Urinary bladder (tissue), 4 donors: ENCODE measurements around the gene MLH1. TPM values are rescaled to one million over a fixed set of nuclear protein-coding genes. Genes with fewer than 3 reads are reported as not detected.
"Not testable (repeated sequence)": the region's sequence is repeated elsewhere in the genome, so short reads cannot be mapped to it uniquely, and the experiment has no call there.

Experiments used
- DNase-seq: peaks from one replicate; pipeline ENCODE4 v3.0.0-alpha.2; 2015; ENCODE audit errors: extremely low spot score
- H3K27ac ChIP-seq: one replicate; pipeline ENCODE4 v1.5.1; 2013; ENCODE audit warnings: low read depth, mild to moderate bottlenecking, moderate library complexity
- H3K36me3 ChIP-seq: one replicate; pipeline ENCODE4 v1.6.1; 2013; ENCODE audit warnings: mild to moderate bottlenecking, moderate library complexity; ENCODE audit not compliant: insufficient read depth
- H3K4me1 ChIP-seq: one replicate; pipeline ENCODE4 v1.6.1; 2013; ENCODE audit warnings: mild to moderate bottlenecking, moderate library complexity; ENCODE audit not compliant: insufficient read depth
- H3K4me3 ChIP-seq: one replicate; pipeline ENCODE4 v1.5.1; 2013; ENCODE audit warnings: low read depth, low read length
- WGBS: extraction: QIAGEN DNeasy Blood & Tissue Kit; methylation state at CpG from one replicate; pipeline ENCODE4 v1.1.7; 2013; 5-methylcytosine and 5-hydroxymethylcytosine counted together
- polyA plus RNA-seq: library from polyadenylated mRNA; stranded (reverse); fragments of 200-250 nt; gene quantifications from one replicate; pipeline ENCODE4 v1.2.3, GENCODE V29; 2013
- total RNA-seq: library from RNA; depleted of rRNA; stranded (reverse); fragments of >200 nt; gene quantifications from one replicate; pipeline ENCODE4 v1.2.3, GENCODE V29; 2014
- donor health status: healthy with polysubstance abuse.
- donor health status: healthy.

Gene MLH1
- 66.9 TPM for total RNA-seq
- polyA plus RNA-seq, result 24.6 TPM

DNA sequence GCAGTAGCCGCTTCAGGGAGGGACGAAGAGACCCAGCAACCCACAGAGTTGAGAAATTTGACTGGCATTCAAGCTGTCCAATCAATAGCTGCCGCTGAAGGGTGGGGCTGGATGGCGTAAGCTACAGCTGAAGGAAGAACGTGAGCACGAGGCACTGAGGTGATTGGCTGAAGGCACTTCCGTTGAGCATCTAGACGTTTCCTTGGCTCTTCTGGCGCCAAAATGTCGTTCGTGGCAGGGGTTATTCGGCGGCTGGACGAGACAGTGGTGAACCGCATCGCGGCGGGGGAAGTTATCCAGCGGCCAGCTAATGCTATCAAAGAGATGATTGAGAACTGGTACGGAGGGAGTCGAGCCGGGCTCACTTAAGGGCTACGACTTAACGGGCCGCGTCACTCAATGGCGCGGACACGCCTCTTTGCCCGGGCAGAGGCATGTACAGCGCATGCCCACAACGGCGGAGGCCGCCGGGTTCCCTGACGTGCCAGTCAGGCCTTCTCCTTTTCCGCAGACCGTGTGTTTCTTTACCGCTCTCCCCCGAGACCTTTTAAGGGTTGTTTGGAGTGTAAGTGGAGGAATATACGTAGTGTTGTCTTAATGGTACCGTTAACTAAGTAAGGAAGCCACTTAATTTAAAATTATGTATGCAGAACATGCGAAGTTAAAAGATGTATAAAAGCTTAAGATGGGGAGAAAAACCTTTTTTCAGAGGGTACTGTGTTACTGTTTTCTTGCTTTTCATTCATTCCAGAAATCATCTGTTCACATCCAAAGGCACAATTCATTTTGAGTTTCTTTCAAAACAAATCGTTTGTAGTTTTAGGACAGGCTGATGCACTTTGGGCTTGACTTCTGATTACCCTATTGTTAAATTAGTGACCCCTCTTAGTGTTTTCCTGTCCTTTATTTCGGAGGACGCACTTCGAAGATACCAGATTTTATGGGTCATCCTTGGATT lies at the start of gene MLH1:
MLH1 (plus strand) TSS at position 193 of the 958 bp plus-strand sequence; CDS start at position 223, 30 bp downstream.
- peaks cover 3% of the 10 kb centered on the region for H3K4me1 ChIP-seq

DNA sequence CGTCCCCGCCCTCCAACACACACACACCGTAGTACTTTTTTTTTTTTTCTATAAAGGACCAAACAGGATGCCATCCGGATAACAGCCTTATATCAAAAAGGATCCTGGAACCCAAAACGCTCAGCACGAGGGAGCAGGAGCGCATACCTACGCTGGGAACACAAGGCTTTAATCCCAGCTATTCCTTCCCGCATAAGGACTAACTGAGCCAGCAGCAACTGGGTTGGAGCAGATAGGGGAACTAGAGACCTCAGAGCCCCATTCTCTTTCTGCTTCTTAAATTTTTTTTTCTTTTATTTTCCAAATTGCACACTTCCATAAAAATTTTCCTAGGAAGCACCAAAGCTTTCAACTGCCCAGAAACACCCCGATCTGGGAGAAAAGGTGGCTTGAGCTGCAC lies 49.7 kb upstream of the MLH1 start:
- H3K36me3 ChIP-seq, result no peaks in the 10 kb centered on the region
- H3K4me1 ChIP-seq, result no peaks in the 10 kb centered on the region
- DNase-seq, result no peak
- no peak overlapping the region for H3K27ac ChIP-seq
- WGBS, result 18% methylated on average over 10 of the region's 10 CpGs
- peak overlapping the region; percentile 79 for H3K4me3 ChIP-seq

More for the DNA sequence above, at the start of gene MLH1:
- Histone ChIP-seq H3K27ac (peak within 1 kb of the TSS; percentile 98), H3K4me3 (peak within 1 kb of the TSS; percentile 48), H3K36me3 (peaks cover 4% of the 10 kb centered on the region)
- DNase-seq, result peak; percentile 100
- WGBS, result under 1% methylated on average over 47 of the region's 47 CpGs

DNA sequence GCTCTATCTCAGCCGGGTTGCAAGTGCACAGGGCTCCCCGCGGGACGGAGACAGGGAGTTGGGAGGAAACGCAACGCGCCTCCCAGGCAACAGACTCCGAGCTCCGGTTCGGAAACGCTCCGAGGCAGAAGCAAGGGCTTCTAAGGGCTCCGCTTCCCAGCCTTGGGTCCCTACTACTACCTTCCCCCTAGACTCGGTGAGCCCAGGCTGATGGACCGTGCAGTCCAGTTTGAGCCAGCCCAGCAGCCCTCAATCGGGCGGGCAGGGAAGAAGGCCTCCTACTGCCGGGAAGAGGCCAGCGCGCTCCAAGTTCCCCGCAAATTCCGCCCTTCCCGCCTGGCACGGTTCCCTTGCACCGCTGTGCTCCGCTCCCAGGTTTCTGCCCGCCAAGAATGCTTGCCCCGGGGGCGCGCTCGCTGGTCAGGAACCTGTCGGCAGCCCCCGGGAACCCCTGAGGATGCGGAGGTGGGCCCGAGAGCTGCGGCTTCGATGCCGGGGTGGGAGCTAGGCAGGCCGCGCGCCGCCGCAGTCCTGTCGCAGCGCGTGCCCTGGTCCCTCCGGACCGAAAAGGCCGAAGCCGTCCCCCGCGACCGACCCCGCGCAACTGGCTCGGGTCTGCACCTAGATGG lies 49.2 kb upstream of the MLH1 start:
- Histone ChIP-seq H3K36me3 (no peaks in the 10 kb centered on the region), H3K27ac (peak overlapping the region; percentile 43), H3K4me1 (no peaks in the 10 kb centered on the region), H3K4me3 (peak overlapping the region; percentile 79)
- peak; percentile 28 for DNase-seq
- under 1% methylated on average over 56 of the region's 56 CpGs for WGBS

DNA sequence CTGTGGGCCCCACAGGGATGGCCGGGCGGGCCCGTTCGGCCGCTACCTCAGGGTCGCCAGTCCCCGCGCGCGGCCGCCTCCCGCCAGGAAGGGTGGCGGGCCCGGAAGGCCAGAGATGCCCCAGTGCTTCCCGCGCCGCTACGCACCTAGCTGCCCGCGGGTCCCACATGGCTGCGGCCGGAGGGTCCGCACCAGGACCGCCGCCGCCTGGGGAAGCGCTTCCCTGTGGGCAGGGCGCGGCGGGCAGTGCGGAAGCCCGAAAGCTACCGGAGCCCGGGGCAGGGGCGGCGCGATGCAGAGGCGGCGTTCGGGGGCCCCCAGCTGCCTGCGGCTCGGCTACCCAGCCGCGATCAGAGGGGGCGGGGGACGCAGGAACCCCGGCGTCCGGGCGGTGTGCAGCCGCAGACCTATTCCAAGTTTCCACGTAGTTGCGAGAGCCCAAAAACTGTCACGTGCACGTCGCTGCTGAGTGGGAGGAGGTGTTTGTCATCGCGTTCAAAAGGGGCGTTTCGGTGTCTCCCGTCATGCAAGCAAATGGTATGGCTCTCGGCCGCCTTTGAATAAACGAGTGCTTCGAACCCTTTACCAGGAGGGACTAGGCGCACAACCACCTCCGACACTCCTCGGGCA lies 48.6 kb upstream of the MLH1 start, which contains the start of gene TRANK1:
TRANK1 (minus strand) TSS at position 414 of the 630 bp plus-strand sequence; CDS start at position 169, 245 bp downstream.
- WGBS, result under 1% methylated on average over 68 of the region's 68 CpGs
- Histone ChIP-seq H3K27ac (peak within 1 kb of the TSS; percentile 43), H3K36me3 (no peaks in the 10 kb centered on the region), H3K4me3 (peak within 1 kb of the TSS; percentile 79), H3K4me1 (no peaks in the 10 kb centered on the region)
- peak; percentile 28 for DNase-seq

DNA sequence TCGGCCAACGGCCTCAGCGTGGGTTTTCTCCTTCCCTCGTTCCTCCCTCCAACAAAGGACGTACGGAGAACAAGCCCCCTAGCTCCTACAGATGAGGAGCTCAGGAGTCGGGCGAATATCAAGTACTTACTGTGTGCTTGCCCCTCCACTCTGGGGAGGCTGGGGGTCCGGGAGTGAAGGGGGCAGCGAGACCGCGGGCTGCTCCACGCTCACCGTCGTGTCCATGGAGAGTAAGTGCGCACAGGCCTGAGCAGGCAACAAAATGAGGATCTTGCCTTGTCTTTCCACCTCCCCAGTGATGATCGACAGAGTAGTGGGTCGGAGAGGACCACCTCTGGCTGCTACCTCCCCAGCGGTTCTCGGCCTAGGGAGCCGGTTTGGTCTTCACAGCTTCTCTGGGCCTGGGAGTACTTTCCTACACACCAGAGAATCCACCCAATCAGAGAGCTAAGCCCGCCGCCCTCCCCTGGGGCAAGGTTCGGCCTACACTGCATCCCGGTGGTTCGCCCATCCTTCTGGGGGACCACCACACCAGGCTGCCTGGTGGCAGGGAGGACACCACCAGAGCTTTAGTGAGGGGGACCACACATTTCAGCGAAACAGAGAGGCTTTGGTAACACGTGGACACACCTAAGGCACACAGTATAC lies 47.9 kb upstream of the MLH1 start:
- 75% methylated on average over 28 of the region's 28 CpGs for WGBS
- no peaks in the 10 kb centered on the region for H3K36me3 ChIP-seq
- no peak for DNase-seq
- H3K27ac ChIP-seq, result no peak overlapping the region
- peak overlapping the region; percentile 79 for H3K4me3 ChIP-seq
- no peaks in the 10 kb centered on the region for H3K4me1 ChIP-seq

DNA sequence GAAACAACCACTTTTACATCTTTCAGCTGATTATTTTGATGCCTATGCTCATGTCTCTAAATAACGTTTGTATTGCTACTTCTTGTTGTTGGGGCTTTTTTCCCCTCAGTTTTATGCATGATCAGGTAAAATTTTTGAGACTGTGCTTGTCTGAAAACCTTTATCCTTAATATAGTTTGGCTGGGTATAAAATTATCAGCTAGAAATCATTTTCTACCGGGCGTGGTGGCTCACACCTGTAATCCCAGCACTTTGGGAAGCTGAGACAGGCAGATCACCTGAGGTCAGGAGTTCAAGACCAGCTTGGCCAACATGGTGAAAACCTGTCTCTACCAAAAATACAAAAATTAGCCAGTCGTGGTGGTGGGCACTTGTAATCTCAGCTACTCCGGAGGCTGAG lies 45.5 kb upstream of the MLH1 start:
- not testable (repeated sequence) for DNase-seq, H3K4me1 ChIP-seq, H3K27ac ChIP-seq, H3K4me3 ChIP-seq, H3K36me3 ChIP-seq
- WGBS, result 97% methylated on average over 5 of the region's 5 CpGs

DNA sequence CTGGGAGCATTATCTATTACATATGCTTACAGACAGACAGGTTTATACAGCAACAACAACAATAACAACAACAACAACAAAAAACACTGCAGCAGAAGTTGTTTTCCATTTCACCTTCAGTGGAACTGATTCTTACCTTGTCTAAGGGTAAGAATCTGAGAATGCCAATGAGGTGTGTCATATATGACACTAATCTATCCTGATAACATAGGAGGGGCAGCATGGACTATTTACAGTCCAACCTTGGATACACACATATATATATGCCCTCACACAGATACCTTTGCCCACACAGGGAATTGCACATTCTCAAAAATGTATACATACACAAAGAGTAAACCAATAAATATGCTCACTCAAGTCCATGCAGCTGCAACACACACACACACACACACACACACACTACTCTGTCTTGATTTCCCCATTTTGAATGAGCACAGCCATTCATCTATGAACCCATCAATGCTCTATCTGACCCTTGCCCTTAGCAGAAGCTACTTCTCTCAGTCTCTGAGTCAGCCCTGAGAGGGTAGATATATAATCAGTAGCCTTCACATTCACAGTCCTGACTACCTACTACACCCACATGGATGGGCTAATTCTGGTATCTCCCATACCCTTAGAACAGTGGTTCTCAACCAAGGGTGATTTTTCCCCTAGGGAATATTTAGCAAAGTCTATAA lies 38.7 kb upstream of the MLH1 start:
- no peak for DNase-seq
- H3K4me3 ChIP-seq, result no peak overlapping the region
- no peaks in the 10 kb centered on the region for H3K36me3 ChIP-seq
- H3K4me1 ChIP-seq, result no peaks in the 10 kb centered on the region
- no peak overlapping the region for H3K27ac ChIP-seq

DNA sequence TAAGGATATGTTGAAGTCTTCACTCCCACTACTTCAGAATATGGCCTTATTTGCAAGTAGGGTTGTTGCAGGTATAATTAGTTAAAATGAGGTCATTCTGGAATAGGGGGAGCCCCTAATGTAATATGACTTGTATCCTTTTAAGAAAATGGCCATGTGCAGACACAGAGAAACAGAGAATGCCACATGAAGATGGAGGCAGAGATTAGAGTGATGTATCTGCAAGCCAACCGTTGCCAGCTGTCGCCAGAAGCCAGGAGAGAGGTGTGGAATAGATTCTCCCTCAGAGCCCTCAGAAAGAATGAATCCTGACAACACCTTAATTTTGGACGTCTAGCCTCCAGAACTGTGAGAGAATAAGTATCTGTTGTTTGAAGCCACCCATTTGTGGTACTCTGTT lies 37.2 kb upstream of the MLH1 start:
- DNase-seq, result no peak
- Histone ChIP-seq H3K27ac (no peak overlapping the region), H3K4me3 (no peak overlapping the region), H3K4me1 (no peaks in the 10 kb centered on the region), H3K36me3 (no peaks in the 10 kb centered on the region)
- WGBS, result 82% methylated on average over 3 of the region's 3 CpGs

DNA sequence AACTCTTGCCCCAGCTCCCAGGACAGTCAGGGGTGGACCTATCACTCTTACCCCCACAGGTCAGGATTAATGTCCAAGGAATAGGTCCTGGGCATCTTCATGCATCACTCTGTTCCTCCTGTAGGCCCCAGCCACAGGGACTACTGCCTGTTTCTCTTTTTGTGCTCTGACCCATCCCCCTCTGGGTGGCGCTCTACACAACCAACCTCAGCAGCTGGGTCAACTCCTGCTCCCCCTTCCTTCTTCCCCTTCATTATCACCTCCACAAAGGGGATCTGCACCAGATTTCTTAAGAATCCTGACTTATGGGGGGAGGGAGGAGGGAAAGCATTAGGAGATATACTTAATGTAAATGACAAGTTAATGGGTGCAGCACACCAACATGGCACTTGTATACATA lies 36.3 kb upstream of the MLH1 start:
- DNase-seq, result no peak
- no peaks in the 10 kb centered on the region for H3K36me3 ChIP-seq
- 93% methylated on average over 1 of the region's 1 CpG for WGBS
- H3K4me3 ChIP-seq, result no peak overlapping the region
- no peak overlapping the region for H3K27ac ChIP-seq
- no peaks in the 10 kb centered on the region for H3K4me1 ChIP-seq

DNA sequence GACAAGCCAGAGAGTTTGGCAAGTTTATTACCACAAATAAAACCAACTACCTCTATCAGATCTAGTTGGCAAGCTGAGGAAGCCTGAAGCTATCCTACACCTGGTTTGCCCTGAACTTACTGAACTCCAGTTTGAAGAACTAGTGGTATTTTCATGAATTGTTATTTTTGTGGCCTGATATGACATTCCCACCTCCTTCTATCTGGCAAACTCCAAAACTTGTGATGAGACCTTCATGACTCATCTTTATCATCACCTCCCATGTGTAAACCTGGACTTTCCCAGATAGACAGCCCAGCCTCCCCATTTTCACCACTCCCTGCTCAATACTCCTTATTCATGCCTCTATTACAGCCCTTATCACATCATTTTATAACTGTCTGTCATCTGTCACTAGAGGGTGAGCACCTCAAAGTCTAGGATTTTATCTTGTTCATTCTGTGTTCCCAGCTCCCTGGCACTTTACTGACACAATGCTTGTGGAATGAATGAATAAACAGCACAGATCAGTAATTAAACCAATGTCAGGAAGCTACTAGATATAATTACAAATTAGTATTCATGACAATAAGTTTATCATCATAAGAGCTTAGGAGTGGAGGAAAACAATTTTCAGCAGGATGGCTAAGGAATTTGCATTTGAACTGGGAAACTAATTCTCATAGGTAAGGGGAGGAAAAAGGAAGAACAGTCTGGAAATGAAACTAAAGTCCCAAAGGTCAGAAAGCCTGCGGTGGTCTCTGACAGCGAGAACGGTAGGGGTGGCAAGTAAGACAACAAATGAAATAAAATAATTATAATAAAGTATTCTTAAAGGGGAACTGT lies 35.2 kb upstream of the MLH1 start:
- Histone ChIP-seq H3K27ac (no peak overlapping the region), H3K4me3 (no peak overlapping the region), H3K36me3 (no peaks in the 10 kb centered on the region), H3K4me1 (no peaks in the 10 kb centered on the region)
- DNase-seq, result no peak
- whole genome bisulfite sequencing, result 57% methylated on average over 3 of the region's 3 CpGs

DNA sequence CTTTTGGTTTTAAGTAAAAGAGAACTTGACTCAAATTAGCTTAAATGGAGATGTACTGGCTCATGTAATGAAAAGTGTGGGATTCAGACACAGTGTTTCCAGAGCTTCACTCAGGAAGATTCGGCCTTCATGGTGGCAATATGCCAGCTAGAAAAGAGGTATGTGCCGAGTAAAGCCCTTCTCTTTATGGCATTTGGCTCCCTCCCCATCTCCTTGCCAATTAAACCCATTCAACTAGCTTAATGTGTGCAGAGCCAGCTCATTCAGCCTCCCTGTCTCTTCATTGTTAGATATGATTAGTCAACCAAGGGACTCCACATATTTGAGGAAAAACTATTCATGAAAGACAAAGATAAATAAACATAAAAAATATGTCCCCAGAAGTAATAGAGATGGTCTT lies 33.5 kb upstream of the MLH1 start:
- 22% methylated on average over 2 of the region's 2 CpGs for whole genome bisulfite sequencing
- DNase-seq, result peak; percentile 31
- Histone ChIP-seq H3K4me1 (no peaks in the 10 kb centered on the region), H3K4me3 (no peak overlapping the region), H3K36me3 (no peaks in the 10 kb centered on the region), H3K27ac (no peak overlapping the region)

DNA sequence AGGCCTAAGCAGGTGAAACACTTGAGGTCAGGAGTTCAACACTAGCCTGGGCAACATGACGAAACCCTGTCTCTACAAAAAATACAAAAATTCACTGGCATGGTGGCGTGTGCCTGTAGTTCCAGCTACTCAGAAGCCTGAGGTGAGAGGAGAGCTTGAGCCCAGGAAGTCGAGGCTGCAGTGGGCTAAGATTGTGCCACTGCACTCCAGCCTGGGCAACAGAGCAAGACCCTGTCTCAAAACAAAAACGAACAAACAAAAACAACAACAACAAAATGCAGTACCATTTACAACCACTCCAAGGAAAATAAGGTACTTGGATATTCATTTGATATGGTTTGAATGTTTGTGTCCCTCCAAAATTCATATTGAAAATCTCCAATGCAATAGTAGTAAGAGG lies 32.8 kb upstream of the MLH1 start:
- Histone ChIP-seq H3K4me1 (no peaks in the 10 kb centered on the region), H3K27ac (no peak overlapping the region), H3K36me3 (no peaks in the 10 kb centered on the region), H3K4me3 (no peak overlapping the region)
- DNase-seq, result no peak
- 94% methylated on average over 4 of the region's 4 CpGs for WGBS
